Upper lobe of right lung (tissue), 1 donor: ENCODE measurements around the gene AARS2. TPM values are rescaled to one million over a fixed set of nuclear protein-coding genes. Genes with fewer than 3 reads are reported as not detected.

Experiments used
- ATAC-seq: fragments of 200-7000 bp; cut with Tn5 transposase; one replicate; pipeline ENCODE4 v1.9.1; 2020; ENCODE audit warnings: mild to moderate bottlenecking, moderate library complexity
- DNase-seq: peaks from one replicate; pipeline ENCODE4 v3.0.0-alpha.2; 2020
- H3K27ac ChIP-seq: fragments of 200-600 bp; one replicate; pipeline ENCODE4 v1.8.0; 2022
- H3K27me3 ChIP-seq: fragments of 200-600 bp; one replicate; pipeline ENCODE4 v1.8.0; 2022; ENCODE audit warnings: mild to moderate bottlenecking
- H3K36me3 ChIP-seq: fragments of 200-600 bp; one replicate; pipeline ENCODE4 v1.8.0; 2022
- H3K4me1 ChIP-seq: fragments of 200-600 bp; one replicate; pipeline ENCODE4 v1.8.0; 2022
- H3K4me3 ChIP-seq: fragments of 200-600 bp; one replicate; pipeline ENCODE4 v1.8.0; 2022; ENCODE audit warnings: mild to moderate bottlenecking
- H3K9me3 ChIP-seq: fragments of 200-600 bp; one replicate; pipeline ENCODE4 v1.8.0; 2022
- CTCF ChIP-seq: fragments of 200-600 bp; IDR thresholded peaks from one replicate; pipeline ENCODE4 v1.8.0; 2022; ENCODE audit warnings: antibody characterized with exemption
- intact Hi-C: fragments of 100-400 bp; cut with DNase I; formaldehyde crosslinking; loops from one replicate; pipeline ENCODE4 v1.11.0; 2022
- total RNA-seq: library from RNA; stranded (reverse); fragmentation: NEBNext Ultra II Directional; extraction: Animal tissue kit (Norgen Biotek cat#: 25700); gene quantifications from one replicate; pipeline ENCODE4 v1.2.1, GENCODE V29; 2021
- donor health status: DM: no; HTN: yes; CAD: no; lungs with severe emphysema.

Gene AARS2
- total RNA-seq, 1 donor from 2014 or later, result 11.8 TPM

DNA sequence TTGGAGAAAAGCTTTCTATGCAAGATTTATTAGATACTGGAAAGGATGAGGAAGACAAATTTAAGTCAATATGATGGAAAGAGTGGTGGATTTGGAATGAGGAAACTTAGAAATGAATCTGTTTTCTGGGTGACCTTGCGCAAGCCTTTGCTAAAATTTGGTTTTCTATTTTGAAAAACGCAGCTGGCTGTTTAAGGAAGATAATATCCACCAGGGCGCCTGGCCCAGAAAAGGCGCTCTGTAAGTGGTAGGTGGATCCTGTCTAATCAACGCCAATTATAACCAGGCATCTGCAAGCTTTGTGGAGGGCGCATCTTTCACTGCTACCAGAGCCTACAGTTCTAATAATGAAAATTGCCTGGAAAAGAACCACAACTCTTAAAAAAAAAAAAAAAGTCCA lies 28.9 kb upstream of the AARS2 start:
- no peaks in the 10 kb centered on the region for H3K36me3 ChIP-seq
- ATAC-seq (no peak), DNase-seq (no peak)
- peaks cover 12% of the 10 kb centered on the region for H3K27me3 ChIP-seq
- H3K9me3 ChIP-seq, result no peaks in the 10 kb centered on the region
- TF ChIP-seq CTCF, result no peak
- intact Hi-C loops, result no loop called here
- H3K4me3 ChIP-seq, result peak overlapping the region; percentile 21
- no peak overlapping the region for H3K27ac ChIP-seq
- H3K4me1 ChIP-seq, result peaks cover 8% of the 10 kb centered on the region

GRCh38 chr6:44341095-44341890 lies 28.1 kb upstream of the AARS2 start:
- DNase-seq (no peak), ATAC-seq (no peak)
- TF ChIP-seq CTCF, result no peak
- intact Hi-C loops, result no loop called here
- Histone ChIP-seq H3K4me3 (no peak overlapping the region), H3K27ac (no peak overlapping the region), H3K9me3 (no peaks in the 10 kb centered on the region), H3K27me3 (peaks cover 12% of the 10 kb centered on the region), H3K36me3 (no peaks in the 10 kb centered on the region), H3K4me1 (peaks cover 8% of the 10 kb centered on the region)

- H3K4me3 ChIP-seq, result no peak overlapping the region
- no peak for ATAC-seq
- DNase-seq, result no peak
- H3K4me1 ChIP-seq, result peaks cover 8% of the 10 kb centered on the region
- TF ChIP-seq CTCF, result no peak
- peaks cover 12% of the 10 kb centered on the region for H3K27me3 ChIP-seq
- no peaks in the 10 kb centered on the region for H3K36me3 ChIP-seq
- H3K9me3 ChIP-seq, result no peaks in the 10 kb centered on the region
- H3K27ac ChIP-seq, result no peak overlapping the region
- intact Hi-C loops, result no loop called here
These were observed 26.8 kb upstream of the AARS2 start for GRCh38 chr6:44339763-44340625.

DNA sequence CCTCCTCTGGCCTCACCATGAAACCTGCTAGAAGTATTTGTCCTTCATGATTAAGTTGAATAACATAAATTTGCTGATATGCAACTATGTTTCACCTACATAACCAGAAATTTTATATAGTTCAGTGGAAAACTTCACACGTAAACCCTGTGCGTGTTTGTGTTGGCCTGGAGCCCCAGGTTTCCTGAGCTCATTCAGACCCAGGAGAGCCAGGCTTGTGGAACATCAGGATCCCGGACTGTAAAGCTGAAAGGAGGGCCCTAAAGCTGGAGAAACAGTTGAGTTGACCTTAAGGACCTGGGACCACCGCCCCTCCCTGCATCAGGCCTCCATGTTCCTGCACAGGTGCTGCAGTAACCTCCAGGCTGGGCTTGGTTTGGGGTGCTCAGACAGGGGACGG lies 26.2 kb upstream of the AARS2 start:
- Histone ChIP-seq H3K27me3 (peaks cover 12% of the 10 kb centered on the region), H3K4me3 (no peak overlapping the region), H3K9me3 (no peaks in the 10 kb centered on the region), H3K4me1 (peaks cover 8% of the 10 kb centered on the region), H3K36me3 (no peaks in the 10 kb centered on the region), H3K27ac (no peak overlapping the region)
- ATAC-seq (no peak), DNase-seq (no peak)
- no peak for TF ChIP-seq CTCF
- intact Hi-C loops, result no loop called here

- H3K27me3 ChIP-seq, result peaks cover 12% of the 10 kb centered on the region
- ATAC-seq (peak; percentile 89), DNase-seq (no peak)
- no peak overlapping the region for H3K4me3 ChIP-seq
- no peak overlapping the region for H3K27ac ChIP-seq
- peak; percentile 77 for TF ChIP-seq CTCF
- H3K4me1 ChIP-seq, result peaks cover 8% of the 10 kb centered on the region
- no peaks in the 10 kb centered on the region for H3K9me3 ChIP-seq
- H3K36me3 ChIP-seq, result no peaks in the 10 kb centered on the region
- intact Hi-C loops, result no loop called here
These were observed 25.3 kb upstream of the AARS2 start for GRCh38 chr6:44338228-44339122.
